Thyroid gland (tissue), 4 donors: ENCODE results near the gene NAV3.
"Not testable (repeated sequence)": the region's sequence is repeated elsewhere in the genome, so short reads cannot be mapped to it uniquely, and the experiment has no call there.

Source experiments
- CTCF ChIP-seq, 6 experiments: fragments of 200-600 bp in 3 of 6; fragments of 450-650 bp in 3 of 6; sonication (generic) in 3 of 6; IDR thresholded peaks; one replicate each; pipeline ENCODE4 v1.5.1; 2016 to 2019; ENCODE audit warnings: antibody characterized with exemption in 6 of 6, mild to moderate bottlenecking in 2 of 6, inconsistent platforms in 1 of 6, moderate library complexity in 1 of 6
- POLR2A ChIP-seq, 2 donors: fragments of 450-650 bp; IDR thresholded peaks; one replicate each; pipeline ENCODE4 v1.6.1; 2017; ENCODE audit warnings: antibody characterized with exemption in 2 of 2, mild to moderate bottlenecking in 2 of 2, moderate library complexity in 1 of 2

GRCh38 chr12:78257662-78258061 lies 427.0 kb downstream of the NAV3 start:
- TF ChIP-seq CTCF, POLR2A (IDR thresholded peaks at IDR 0.05): not testable (repeated sequence)
